Endothelial cell (in vitro differentiated cells): ENCODE results near the gene TSHZ3. TPM values are rescaled to one million over a fixed set of nuclear protein-coding genes. Genes with fewer than 3 reads are reported as not detected.

Source experiments
- DNase-seq: peaks from one replicate; pipeline ENCODE4 v3.0.0; 2021; ENCODE audit warnings: low spot score
- H3K27ac Mint-ChIP-seq: one replicate; pipeline ENCODE4 v1.8.0; 2021; ENCODE audit warnings: mixed read lengths, inconsistent platforms; ENCODE audit not compliant: unreplicated experiment
- H3K27me3 Mint-ChIP-seq: one replicate; pipeline ENCODE4 v1.8.0; 2021; ENCODE audit warnings: mild to moderate bottlenecking, moderate library complexity, mixed read lengths, inconsistent platforms; ENCODE audit not compliant: unreplicated experiment
- H3K36me3 Mint-ChIP-seq: one replicate; pipeline ENCODE4 v1.8.0; 2021; ENCODE audit warnings: mild to moderate bottlenecking, low read depth, mixed read lengths, inconsistent platforms; ENCODE audit not compliant: unreplicated experiment
- H3K4me1 Mint-ChIP-seq: one replicate; pipeline ENCODE4 v1.8.0; 2021; ENCODE audit warnings: mild to moderate bottlenecking, mixed read lengths, inconsistent platforms; ENCODE audit not compliant: unreplicated experiment
- H3K4me3 Mint-ChIP-seq: one replicate; pipeline ENCODE4 v1.8.0; 2021; ENCODE audit warnings: mild to moderate bottlenecking, mixed read lengths, inconsistent platforms; ENCODE audit not compliant: unreplicated experiment
- H3K9me3 Mint-ChIP-seq: one replicate; pipeline ENCODE4 v1.8.0; 2021; ENCODE audit warnings: mixed read lengths, inconsistent platforms; ENCODE audit not compliant: unreplicated experiment
- CTCF ChIP-seq: fragments of 200-600 bp; sonication (generic); IDR thresholded peaks from one replicate; pipeline ENCODE4 v1.5.0; 2021; ENCODE audit warnings: antibody characterized with exemption; ENCODE audit not compliant: unreplicated experiment
- total RNA-seq: library from RNA; stranded (reverse); fragmentation: NEBNext Ultra II Directional; extraction: Animal tissue kit (Norgen Biotek cat#: 25700); gene quantifications from one replicate; pipeline ENCODE4 v1.2.1, GENCODE V29; 2021; ENCODE audit not compliant: unreplicated experiment

The TSHZ3 gene
- total RNA-seq, 1 donor from 2014 or later = 12.3 TPM

GRCh38 chr19:31312677-31313244, 36.5 kb downstream of the TSHZ3 start:
- peaks cover 8% of the 10 kb centered on the region for H3K36me3 Mint-ChIP-seq
- H3K27ac Mint-ChIP-seq = no peak overlapping the region

DNA sequence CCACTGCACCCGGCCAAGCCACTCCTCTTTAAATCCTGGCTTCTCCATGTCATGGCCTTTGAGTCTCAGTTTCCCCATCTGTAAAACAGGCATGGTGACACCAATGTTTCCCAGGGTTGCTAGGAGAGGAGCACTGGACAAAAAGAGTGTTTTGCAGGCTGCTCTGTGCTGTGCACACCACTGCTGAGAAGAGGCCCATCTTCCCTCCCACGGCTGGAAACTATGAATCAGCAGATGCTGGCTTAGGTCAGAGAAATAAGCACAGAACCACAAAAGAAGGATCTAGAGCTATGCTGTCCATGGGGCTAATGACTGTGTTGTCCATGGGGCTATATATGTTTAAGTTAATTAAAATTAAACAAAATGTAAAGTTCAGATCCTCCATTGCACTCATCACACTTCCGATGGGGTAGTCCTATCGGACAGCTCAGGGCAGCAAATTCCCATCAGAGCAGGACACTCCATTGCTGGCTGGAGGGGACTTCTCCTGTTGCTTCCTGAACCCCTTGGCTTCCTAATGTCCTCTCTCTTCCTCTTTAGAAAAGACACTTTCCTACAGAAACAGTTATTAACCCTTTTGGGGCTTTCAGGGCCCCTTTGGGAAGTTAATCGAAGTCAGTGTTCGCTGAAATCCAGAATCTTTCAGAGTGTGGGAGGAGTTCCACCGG, 37.1 kb downstream of the TSHZ3 start:
- H3K27ac Mint-ChIP-seq = no peak overlapping the region
- H3K9me3 Mint-ChIP-seq = no peaks in the 10 kb centered on the region
- H3K4me1 Mint-ChIP-seq = peaks cover 24% of the 10 kb centered on the region
- H3K4me3 Mint-ChIP-seq = no peak overlapping the region
- no peaks in the 10 kb centered on the region for H3K27me3 Mint-ChIP-seq
- peaks cover 8% of the 10 kb centered on the region for H3K36me3 Mint-ChIP-seq
- no peak for TF ChIP-seq CTCF
- no peak for DNase-seq

More at GRCh38 chr19:31312677-31313244, 36.5 kb downstream of the TSHZ3 start:
- Mint-ChIP-seq H3K4me3 (no peak overlapping the region), H3K4me1 (peaks cover 30% of the 10 kb centered on the region), H3K9me3 (no peaks in the 10 kb centered on the region), H3K27me3 (no peaks in the 10 kb centered on the region)
- no peak for DNase-seq
- no peak for TF ChIP-seq CTCF

- Mint-ChIP-seq H3K4me1 (peaks cover 11% of the 10 kb centered on the region), H3K36me3 (peaks cover 8% of the 10 kb centered on the region), H3K4me3 (no peak overlapping the region), H3K27me3 (no peaks in the 10 kb centered on the region), H3K27ac (no peak overlapping the region), H3K9me3 (no peaks in the 10 kb centered on the region)
- DNase-seq = no peak
- no peak for TF ChIP-seq CTCF
These were observed 38.7 kb downstream of the TSHZ3 start for GRCh38 chr19:31310432-31311133.

GRCh38 chr19:31308781-31309180, 40.5 kb downstream of the TSHZ3 start:
- no peak for DNase-seq
- no peaks in the 10 kb centered on the region for H3K4me1 Mint-ChIP-seq
- no peak for TF ChIP-seq CTCF
- no peaks in the 10 kb centered on the region for H3K9me3 Mint-ChIP-seq
- H3K36me3 Mint-ChIP-seq = peaks cover 4% of the 10 kb centered on the region
- H3K4me3 Mint-ChIP-seq = no peak overlapping the region
- H3K27ac Mint-ChIP-seq = no peak overlapping the region
- no peaks in the 10 kb centered on the region for H3K27me3 Mint-ChIP-seq

DNA sequence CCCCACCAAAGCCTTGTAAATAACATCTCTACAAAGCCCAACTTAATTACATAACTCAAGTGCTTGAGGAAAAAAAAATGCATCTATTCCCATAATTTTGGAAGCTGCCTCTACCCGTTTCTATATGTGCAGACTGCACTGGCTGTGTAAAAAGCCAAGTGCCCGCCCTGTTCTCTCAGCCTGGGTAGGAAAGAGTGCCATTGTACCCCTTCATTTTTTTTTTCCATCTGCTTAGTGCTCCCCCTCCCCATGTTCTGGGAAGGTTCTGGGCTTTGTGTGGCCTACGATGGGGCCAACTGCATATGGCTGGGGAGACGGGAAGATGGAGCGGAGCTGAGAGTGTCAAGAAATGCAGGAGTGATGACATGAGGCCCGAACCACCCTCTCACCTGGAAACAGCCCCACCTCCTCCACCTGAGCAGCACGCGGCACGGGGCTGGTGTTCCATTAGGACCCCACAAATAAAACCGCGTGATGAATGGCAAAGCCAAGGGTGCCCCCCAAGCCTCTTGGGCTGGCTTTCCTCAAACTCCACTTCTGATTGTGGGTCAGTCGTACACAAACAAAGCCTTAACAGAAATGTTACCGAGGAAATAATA, 42.1 kb downstream of the TSHZ3 start:
- no peak for TF ChIP-seq CTCF
- no peak overlapping the region for H3K27ac Mint-ChIP-seq
- DNase-seq = no peak
- H3K4me3 Mint-ChIP-seq = no peak overlapping the region
- no peaks in the 10 kb centered on the region for H3K27me3 Mint-ChIP-seq
- peaks cover 4% of the 10 kb centered on the region for H3K36me3 Mint-ChIP-seq
- no peaks in the 10 kb centered on the region for H3K9me3 Mint-ChIP-seq
- no peaks in the 10 kb centered on the region for H3K4me1 Mint-ChIP-seq
